Body of pancreas (tissue), 4 donors: ENCODE data around the gene MEG3. TPM values are rescaled to one million over a fixed set of nuclear protein-coding genes. Genes with fewer than 3 reads are reported as not detected.
A peak's percentile ranks its signal among the peaks of the same experiment; 100 is the strongest.

Source experiments
- ATAC-seq: fragments of 150-250 bp; one replicate; pipeline ENCODE4 v1.9.1; 2016
- DNase-seq, 4 donors: peaks; one replicate each; pipeline ENCODE4 v3.0.0-alpha.2; 2019
- H3K27ac ChIP-seq, 4 donors: fragments of 200-600 bp; sonication (generic); 1 replicate in 3 of 4; 2 replicates in 1 of 4; pipeline versions ENCODE4 v1.5.1 to v1.6.1; 2016 to 2019; ENCODE audit warnings: mild to moderate bottlenecking in 1 of 4, mixed read lengths in 1 of 4, moderate library complexity in 1 of 4
- H3K27me3 ChIP-seq, 2 donors: fragments of 200-600 bp; sonication (generic); one replicate each; pipeline ENCODE4 v1.6.0; 2016; ENCODE audit warnings: mild to moderate bottlenecking in 1 of 2
- H3K36me3 ChIP-seq, 2 donors: fragments of 200-600 bp; sonication (generic); replicated peaks in 1 of 2; 2 replicates each; pipeline ENCODE4 v1.5.1; 2016; ENCODE audit warnings: low read depth in 2 of 2; ENCODE audit not compliant: insufficient read depth in 1 of 2
- H3K4me1 ChIP-seq: fragments of 200-600 bp; sonication (generic); one replicate; pipeline ENCODE4 v1.6.0; 2016
- H3K4me3 ChIP-seq, 2 donors: fragments of 200-600 bp; sonication (generic); 1 replicate in 1 of 2; 2 replicates in 1 of 2; pipeline ENCODE4 v1.5.1; 2016 to 2019
- H3K9me3 ChIP-seq, 3 donors: fragments of 200-600 bp; sonication (generic); 1 replicate in 2 of 3; 2 replicates in 1 of 3; pipeline ENCODE4 v1.5.1; 2016
- POLR2A ChIP-seq, 3 donors: fragments of 450-650 bp; IDR thresholded peaks; one replicate each; pipeline ENCODE4 v1.6.1; 2016; ENCODE audit warnings: antibody characterized with exemption in 3 of 3, mild to moderate bottlenecking in 2 of 3
- WGBS, 2 donors: methylation state at CpG; one replicate each; pipeline ENCODE4 v1.1.5; 2017; 5-methylcytosine and 5-hydroxymethylcytosine counted together
- intact Hi-C: fragments of 100-400 bp; cut with DNase I; formaldehyde crosslinking; loops from one replicate; pipeline ENCODE4 v1.15.1; 2023
- total RNA-seq, 2 donors: library from RNA; depleted of rRNA; stranded (reverse); fragments of >200 nt; gene quantifications; one replicate each; pipeline ENCODE4 v1.1.0, GENCODE V29; 2016
- TF ChIP-seq, protein P1 (sequence below), 7 experiments: fragments of 450-650 bp in 4 of 7; fragments of 200-600 bp in 3 of 7; sonication (generic) in 3 of 7; IDR thresholded peaks; one replicate each; pipeline ENCODE4 v1.5.1; 2016 to 2019; ENCODE audit warnings: antibody characterized with exemption in 7 of 7

Gene MEG3
- 100 to 1,000 TPM; 150 to 537 TPM for total RNA-seq

GRCh38 chr14:100825713-100826331 lies at the start of gene MEG3:
Gene MEG3 (plus strand): TSS chr14:100826118.
- peak; percentile 31 for ATAC-seq
- TF ChIP-seq, protein P1, sequence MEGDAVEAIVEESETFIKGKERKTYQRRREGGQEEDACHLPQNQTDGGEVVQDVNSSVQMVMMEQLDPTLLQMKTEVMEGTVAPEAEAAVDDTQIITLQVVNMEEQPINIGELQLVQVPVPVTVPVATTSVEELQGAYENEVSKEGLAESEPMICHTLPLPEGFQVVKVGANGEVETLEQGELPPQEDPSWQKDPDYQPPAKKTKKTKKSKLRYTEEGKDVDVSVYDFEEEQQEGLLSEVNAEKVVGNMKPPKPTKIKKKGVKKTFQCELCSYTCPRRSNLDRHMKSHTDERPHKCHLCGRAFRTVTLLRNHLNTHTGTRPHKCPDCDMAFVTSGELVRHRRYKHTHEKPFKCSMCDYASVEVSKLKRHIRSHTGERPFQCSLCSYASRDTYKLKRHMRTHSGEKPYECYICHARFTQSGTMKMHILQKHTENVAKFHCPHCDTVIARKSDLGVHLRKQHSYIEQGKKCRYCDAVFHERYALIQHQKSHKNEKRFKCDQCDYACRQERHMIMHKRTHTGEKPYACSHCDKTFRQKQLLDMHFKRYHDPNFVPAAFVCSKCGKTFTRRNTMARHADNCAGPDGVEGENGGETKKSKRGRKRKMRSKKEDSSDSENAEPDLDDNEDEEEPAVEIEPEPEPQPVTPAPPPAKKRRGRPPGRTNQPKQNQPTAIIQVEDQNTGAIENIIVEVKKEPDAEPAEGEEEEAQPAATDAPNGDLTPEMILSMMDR (IDR thresholded peaks at IDR 0.05), result no peak
- TF ChIP-seq POLR2A (IDR thresholded peaks at IDR 0.05), result peak; percentile 66 to 95 (median 94)
- WGBS, 2 donors, result 56 to 57% methylated on average over 33 to 39 of the region's 39 CpGs
- Histone ChIP-seq H3K27ac (peak within 1 kb of the TSS; percentile 25 to 73 (median 49)), H3K9me3 (no peaks in the 10 kb centered on the region), H3K4me1 (peaks cover 8% of the 10 kb centered on the region), H3K27me3 (no peaks in the 10 kb centered on the region), H3K4me3 (peak within 1 kb of the TSS; percentile 18 to 21), H3K36me3 (no peaks in the 10 kb centered on the region)
- peak; percentile 51 to 74 (median 56) for DNase-seq
- intact Hi-C loops, result no loop called here

- no peak for ATAC-seq
- no peaks in the 10 kb centered on the region for H3K36me3 ChIP-seq
- intact Hi-C loops, result no loop called here
- H3K4me1 ChIP-seq, result no peaks in the 10 kb centered on the region
- H3K4me3 ChIP-seq, result no peak overlapping the region
- no peaks in the 10 kb centered on the region for H3K9me3 ChIP-seq
- no peak for TF ChIP-seq POLR2A (IDR thresholded peaks at IDR 0.05)
- TF ChIP-seq, protein P1 (IDR thresholded peaks at IDR 0.05), result no peak
- peak in 1 of 4 donors; percentile 9 for DNase-seq
- H3K27ac ChIP-seq, result no peak overlapping the region
- no peaks in the 10 kb centered on the region for H3K27me3 ChIP-seq
- 56 to 68% methylated on average over 8 to 14 of the region's 14 CpGs for WGBS, 2 donors
Observed at GRCh38 chr14:100776681-100777365, 49.1 kb upstream of the MEG3 start.

GRCh38 chr14:100777366-100777817 lies 48.5 kb upstream of the MEG3 start:
- Histone ChIP-seq H3K36me3 (no peaks in the 10 kb centered on the region), H3K4me1 (no peaks in the 10 kb centered on the region), H3K4me3 (no peak overlapping the region), H3K27ac (no peak overlapping the region), H3K27me3 (no peaks in the 10 kb centered on the region), H3K9me3 (no peaks in the 10 kb centered on the region)
- DNase-seq (no peak), ATAC-seq (no peak)
- intact Hi-C loops, result no loop called here
- TF ChIP-seq POLR2A (IDR thresholded peaks at IDR 0.05), result no peak
- TF ChIP-seq, protein P1 (IDR thresholded peaks at IDR 0.05), result no peak
- 66 to 73% methylated on average over 11 of the region's 11 CpGs for WGBS, 2 donors

GRCh38 chr14:100777818-100778525 lies 47.9 kb upstream of the MEG3 start:
- Histone ChIP-seq H3K4me3 (no peak overlapping the region), H3K9me3 (no peaks in the 10 kb centered on the region), H3K4me1 (no peaks in the 10 kb centered on the region), H3K36me3 (no peaks in the 10 kb centered on the region), H3K27me3 (no peaks in the 10 kb centered on the region), H3K27ac (no peak overlapping the region)
- ATAC-seq (no peak), DNase-seq (peak in 1 of 4 donors; percentile 2)
- TF ChIP-seq POLR2A (IDR thresholded peaks at IDR 0.05), result no peak
- TF ChIP-seq, protein P1 (IDR thresholded peaks at IDR 0.05), result no peak
- intact Hi-C loops, result no loop called here
- WGBS, 2 donors, result 65 to 77% methylated on average over 21 to 22 of the region's 22 CpGs
